GM23338 (cell line): ENCODE data around the gene ALPP. TPM values are rescaled to one million over a fixed set of nuclear protein-coding genes. Genes with fewer than 3 reads are reported as not detected.

Experiments
- ATAC-seq: fragments of 200-7000 bp; cut with Tn5 transposase; 3 replicates; pipeline ENCODE4 v1.9.1; 2020
- DNase-seq: peaks from one replicate; pipeline ENCODE4 v3.0.0-alpha.2; 2015; ENCODE audit warnings: low spot score
- H2AFZ ChIP-seq: fragments of 200-600 bp; sonication (generic); 2 replicates; pipeline ENCODE4 v1.8.0; 2016; ENCODE audit warnings: antibody characterized with exemption, mild to moderate bottlenecking, moderate library complexity
- H3F3A ChIP-seq: fragments of 200-600 bp; sonication (generic); replicated peaks from 2 replicates; pipeline ENCODE4 v1.8.0; 2017; ENCODE audit warnings: antibody characterized with exemption, mixed run types, low read depth
- H3K27ac ChIP-seq: fragments of 200-600 bp; sonication (generic); 2 replicates; pipeline ENCODE4 v1.6.1; 2016; ENCODE audit warnings: low read depth
- H3K27me3 ChIP-seq: fragments of 200-600 bp; sonication (generic); 2 replicates; pipeline ENCODE4 v1.8.0; 2016; ENCODE audit warnings: mild to moderate bottlenecking, mixed run types, moderate library complexity; ENCODE audit not compliant: insufficient read depth
- H3K36me3 ChIP-seq: fragments of 200-600 bp; sonication (generic); 2 replicates; pipeline ENCODE4 v1.8.0; 2016; ENCODE audit warnings: mild to moderate bottlenecking; ENCODE audit not compliant: insufficient read depth
- H3K4me1 ChIP-seq: fragments of 200-600 bp; sonication (generic); 2 replicates; pipeline ENCODE4 v1.8.0; 2016; ENCODE audit warnings: mild to moderate bottlenecking, moderate library complexity; ENCODE audit not compliant: insufficient read depth
- H3K4me2 ChIP-seq: fragments of 200-600 bp; sonication (generic); 2 replicates; pipeline ENCODE4 v1.7.1; 2017; ENCODE audit warnings: mixed run types
- H3K4me3 ChIP-seq: fragments of 200-600 bp; sonication (generic); 2 replicates; pipeline ENCODE4 v1.6.1; 2016; ENCODE audit warnings: mixed run types
- H3K79me2 ChIP-seq: fragments of 200-600 bp; sonication (generic); replicated peaks from 2 replicates; pipeline ENCODE4 v1.8.0; 2017; ENCODE audit warnings: mild to moderate bottlenecking; ENCODE audit not compliant: insufficient read depth
- H3K9me2 ChIP-seq: fragments of 200-600 bp; sonication (generic); 2 replicates; pipeline ENCODE4 v1.8.0; 2017; ENCODE audit not compliant: insufficient read depth
- H4K20me1 ChIP-seq: fragments of 200-600 bp; sonication (generic); replicated peaks from 2 replicates; pipeline ENCODE4 v1.8.0; 2017; ENCODE audit warnings: mild to moderate bottlenecking; ENCODE audit not compliant: insufficient read depth
- H3K27ac Mint-ChIP-seq: 2 replicates; pipeline ENCODE4 v1.8.0; 2020; ENCODE audit warnings: inconsistent platforms, mild to moderate bottlenecking, moderate library complexity, mixed read lengths
- H3K27me3 Mint-ChIP-seq: 3 replicates; pipeline ENCODE4 v1.8.0; 2022; ENCODE audit warnings: low read depth, mild to moderate bottlenecking, moderate library complexity, mixed read lengths, inconsistent platforms; ENCODE audit not compliant: insufficient read depth, poor library complexity
- H3K36me3 Mint-ChIP-seq: 3 replicates; pipeline ENCODE4 v1.8.0; 2021; ENCODE audit warnings: low read depth, mild to moderate bottlenecking, inconsistent platforms, moderate library complexity, mixed read lengths
- H3K4me1 Mint-ChIP-seq: 3 replicates; pipeline ENCODE4 v1.8.0; 2020; ENCODE audit warnings: mild to moderate bottlenecking, inconsistent platforms, mixed read lengths
- H3K4me3 Mint-ChIP-seq: 3 replicates; pipeline ENCODE4 v1.8.0; 2021; ENCODE audit warnings: moderate library complexity, mild to moderate bottlenecking, inconsistent platforms, mixed read lengths
- H3K9me3 Mint-ChIP-seq: 3 replicates; pipeline ENCODE4 v1.8.0; 2020; ENCODE audit warnings: moderate library complexity, mild to moderate bottlenecking, inconsistent platforms, mixed read lengths
- EZH2 ChIP-seq: fragments of 200-600 bp; sonication (generic); IDR thresholded peaks from one replicate; pipeline ENCODE4 v1.8.0; 2017; ENCODE audit warnings: antibody characterized with exemption, mild to moderate bottlenecking, low read depth; ENCODE audit not compliant: unreplicated experiment
- POLR2AphosphoS5 ChIP-seq: IDR thresholded peaks from 2 replicates; pipeline ENCODE4 v1.6.1; 2016; ENCODE audit warnings: antibody characterized with exemption, low read depth
- ZNF114 ChIP-seq: fragments of 250-450 bp; sonication (Bioruptor Pico); IDR thresholded peaks from 2 replicates; pipeline ENCODE4 v1.5.0; 2020; ENCODE audit warnings: mild to moderate bottlenecking, moderate library complexity
- ZNF331 ChIP-seq: fragments of 250-450 bp; sonication (Bioruptor Pico); IDR thresholded peaks from 2 replicates; pipeline ENCODE4 v1.5.0; 2020; ENCODE audit warnings: low read depth, mild to moderate bottlenecking, moderate library complexity
- polyA plus RNA-seq: library from polyadenylated mRNA; unstranded; fragments of >200 nt; fragmentation: Nextera tagmentation; extraction: Ambion mirVana; gene quantifications from 2 replicates; pipeline ENCODE4 v1.2.1, GENCODE V29; 2016
- total RNA-seq: library from RNA; depleted of rRNA; stranded (reverse); fragments of >200 nt; shearing (Covaris generic); gene quantifications from 2 replicates; pipeline ENCODE4 v1.2.3, GENCODE V29; 2014
- TF ChIP-seq, protein P1 (sequence below): fragments of 250-450 bp; sonication (Bioruptor Pico); IDR thresholded peaks from 2 replicates; pipeline ENCODE4 v1.5.0; 2020; ENCODE audit warnings: mild to moderate bottlenecking, moderate library complexity
- TF ChIP-seq, protein P2 (sequence below): IDR thresholded peaks from 2 replicates; pipeline ENCODE4 v1.6.1; 2016; ENCODE audit warnings: antibody characterized with exemption

Gene ALPP
- total and polyA plus RNA-seq, 2 experiments from 2014 or later, result 0.28 TPM; not detected in 1

- TF ChIP-seq, protein P1, sequence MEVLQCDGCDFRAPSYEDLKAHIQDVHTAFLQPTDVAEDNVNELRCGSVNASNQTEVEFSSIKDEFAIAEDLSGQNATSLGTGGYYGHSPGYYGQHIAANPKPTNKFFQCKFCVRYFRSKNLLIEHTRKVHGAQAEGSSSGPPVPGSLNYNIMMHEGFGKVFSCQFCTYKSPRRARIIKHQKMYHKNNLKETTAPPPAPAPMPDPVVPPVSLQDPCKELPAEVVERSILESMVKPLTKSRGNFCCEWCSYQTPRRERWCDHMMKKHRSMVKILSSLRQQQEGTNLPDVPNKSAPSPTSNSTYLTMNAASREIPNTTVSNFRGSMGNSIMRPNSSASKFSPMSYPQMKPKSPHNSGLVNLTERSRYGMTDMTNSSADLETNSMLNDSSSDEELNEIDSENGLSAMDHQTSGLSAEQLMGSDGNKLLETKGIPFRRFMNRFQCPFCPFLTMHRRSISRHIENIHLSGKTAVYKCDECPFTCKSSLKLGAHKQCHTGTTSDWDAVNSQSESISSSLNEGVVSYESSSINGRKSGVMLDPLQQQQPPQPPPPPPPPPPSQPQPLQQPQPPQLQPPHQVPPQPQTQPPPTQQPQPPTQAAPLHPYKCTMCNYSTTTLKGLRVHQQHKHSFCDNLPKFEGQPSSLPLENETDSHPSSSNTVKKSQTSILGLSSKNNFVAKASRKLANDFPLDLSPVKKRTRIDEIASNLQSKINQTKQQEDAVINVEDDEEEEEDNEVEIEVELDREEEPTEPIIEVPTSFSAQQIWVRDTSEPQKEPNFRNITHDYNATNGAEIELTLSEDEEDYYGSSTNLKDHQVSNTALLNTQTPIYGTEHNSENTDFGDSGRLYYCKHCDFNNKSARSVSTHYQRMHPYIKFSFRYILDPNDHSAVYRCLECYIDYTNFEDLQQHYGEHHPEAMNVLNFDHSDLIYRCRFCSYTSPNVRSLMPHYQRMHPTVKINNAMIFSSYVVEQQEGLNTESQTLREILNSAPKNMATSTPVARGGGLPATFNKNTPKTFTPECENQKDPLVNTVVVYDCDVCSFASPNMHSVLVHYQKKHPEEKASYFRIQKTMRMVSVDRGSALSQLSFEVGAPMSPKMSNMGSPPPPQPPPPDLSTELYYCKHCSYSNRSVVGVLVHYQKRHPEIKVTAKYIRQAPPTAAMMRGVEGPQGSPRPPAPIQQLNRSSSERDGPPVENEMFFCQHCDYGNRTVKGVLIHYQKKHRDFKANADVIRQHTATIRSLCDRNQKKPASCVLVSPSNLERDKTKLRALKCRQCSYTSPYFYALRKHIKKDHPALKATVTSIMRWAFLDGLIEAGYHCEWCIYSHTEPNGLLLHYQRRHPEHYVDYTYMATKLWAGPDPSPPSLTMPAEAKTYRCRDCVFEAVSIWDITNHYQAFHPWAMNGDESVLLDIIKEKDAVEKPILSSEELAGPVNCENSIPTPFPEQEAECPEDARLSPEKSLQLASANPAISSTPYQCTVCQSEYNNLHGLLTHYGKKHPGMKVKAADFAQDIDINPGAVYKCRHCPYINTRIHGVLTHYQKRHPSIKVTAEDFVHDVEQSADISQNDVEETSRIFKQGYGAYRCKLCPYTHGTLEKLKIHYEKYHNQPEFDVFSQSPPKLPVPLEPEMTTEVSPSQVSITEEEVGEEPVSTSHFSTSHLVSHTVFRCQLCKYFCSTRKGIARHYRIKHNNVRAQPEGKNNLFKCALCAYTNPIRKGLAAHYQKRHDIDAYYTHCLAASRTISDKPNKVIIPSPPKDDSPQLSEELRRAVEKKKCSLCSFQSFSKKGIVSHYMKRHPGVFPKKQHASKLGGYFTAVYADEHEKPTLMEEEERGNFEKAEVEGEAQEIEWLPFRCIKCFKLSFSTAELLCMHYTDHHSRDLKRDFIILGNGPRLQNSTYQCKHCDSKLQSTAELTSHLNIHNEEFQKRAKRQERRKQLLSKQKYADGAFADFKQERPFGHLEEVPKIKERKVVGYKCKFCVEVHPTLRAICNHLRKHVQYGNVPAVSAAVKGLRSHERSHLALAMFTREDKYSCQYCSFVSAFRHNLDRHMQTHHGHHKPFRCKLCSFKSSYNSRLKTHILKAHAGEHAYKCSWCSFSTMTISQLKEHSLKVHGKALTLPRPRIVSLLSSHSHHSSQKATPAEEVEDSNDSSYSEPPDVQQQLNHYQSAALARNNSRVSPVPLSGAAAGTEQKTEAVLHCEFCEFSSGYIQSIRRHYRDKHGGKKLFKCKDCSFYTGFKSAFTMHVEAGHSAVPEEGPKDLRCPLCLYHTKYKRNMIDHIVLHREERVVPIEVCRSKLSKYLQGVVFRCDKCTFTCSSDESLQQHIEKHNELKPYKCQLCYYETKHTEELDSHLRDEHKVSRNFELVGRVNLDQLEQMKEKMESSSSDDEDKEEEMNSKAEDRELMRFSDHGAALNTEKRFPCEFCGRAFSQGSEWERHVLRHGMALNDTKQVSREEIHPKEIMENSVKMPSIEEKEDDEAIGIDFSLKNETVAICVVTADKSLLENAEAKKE (CRISPR knock-in tag), result no peak
- TF ChIP-seq ZNF331 (CRISPR knock-in tag), result no peak
Observed at GRCh38 chr2:232417489-232417888, 38.9 kb downstream of the ALPP start (continued).

DNA sequence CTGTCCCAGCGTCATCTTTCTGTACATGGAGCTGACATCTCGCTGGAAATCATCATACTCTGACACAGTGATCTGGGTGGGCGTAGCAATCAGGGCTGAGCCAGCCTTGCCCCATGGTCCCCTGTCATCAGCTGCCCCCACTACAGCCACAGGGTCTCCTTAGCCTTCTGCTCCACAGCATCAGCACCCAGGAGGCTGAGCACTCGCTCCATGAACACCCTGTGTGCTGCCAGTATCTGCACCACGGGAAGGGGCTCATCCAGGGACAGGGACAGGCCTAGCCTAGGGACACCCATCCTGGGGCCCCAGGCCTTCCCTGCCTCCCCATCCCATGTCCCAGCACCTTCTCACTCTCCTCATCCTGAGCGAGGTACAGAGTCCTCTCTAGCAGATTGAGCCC lies 39.5 kb downstream of the ALPP start:
- 0 out of 2 replicates have a peak, but pooled peaks cover 3% of the 10 kb centered on the region for H3K9me2 ChIP-seq
- H3K27me3 ChIP-seq, result peaks cover 44% of the 10 kb centered on the region
- ATAC-seq, result no peak
- H3K27me3 Mint-ChIP-seq, result peaks cover 58% of the 10 kb centered on the region
- no peak for DNase-seq
- H3K4me3 Mint-ChIP-seq, result peak overlapping the region; percentile 83
- H3K4me1 ChIP-seq, result peaks cover 17% of the 10 kb centered on the region
- peaks cover 25% of the 10 kb centered on the region for H3K36me3 Mint-ChIP-seq
- H3K27ac ChIP-seq, result no peak overlapping the region
- H3K27ac Mint-ChIP-seq, result no peak overlapping the region
- H3F3A ChIP-seq, result peaks cover 13% of the 10 kb centered on the region
- peak overlapping the region; percentile 96 for H3K4me2 ChIP-seq
- peaks cover 16% of the 10 kb centered on the region for H3K9me3 Mint-ChIP-seq
- H4K20me1 ChIP-seq, result 0 out of 2 replicates have a peak, but pooled peaks cover 4% of the 10 kb centered on the region
- H3K4me3 ChIP-seq, result peak overlapping the region; percentile 91
- H3K4me1 Mint-ChIP-seq, result peaks cover 19% of the 10 kb centered on the region
- H3K36me3 ChIP-seq, result no peaks in the 10 kb centered on the region
- H2AFZ ChIP-seq, result no peak overlapping the region
- H3K79me2 ChIP-seq, result peaks cover 19% of the 10 kb centered on the region; the same call in 1 of the 2 replicates
- TF ChIP-seq POLR2AphosphoS5 (no peak), ZNF114 (CRISPR knock-in tag) (no peak), ZNF331 (CRISPR knock-in tag) (no peak), EZH2 (no peak)
- TF ChIP-seq, protein P1 (CRISPR knock-in tag), result no peak
- TF ChIP-seq, protein P2, sequence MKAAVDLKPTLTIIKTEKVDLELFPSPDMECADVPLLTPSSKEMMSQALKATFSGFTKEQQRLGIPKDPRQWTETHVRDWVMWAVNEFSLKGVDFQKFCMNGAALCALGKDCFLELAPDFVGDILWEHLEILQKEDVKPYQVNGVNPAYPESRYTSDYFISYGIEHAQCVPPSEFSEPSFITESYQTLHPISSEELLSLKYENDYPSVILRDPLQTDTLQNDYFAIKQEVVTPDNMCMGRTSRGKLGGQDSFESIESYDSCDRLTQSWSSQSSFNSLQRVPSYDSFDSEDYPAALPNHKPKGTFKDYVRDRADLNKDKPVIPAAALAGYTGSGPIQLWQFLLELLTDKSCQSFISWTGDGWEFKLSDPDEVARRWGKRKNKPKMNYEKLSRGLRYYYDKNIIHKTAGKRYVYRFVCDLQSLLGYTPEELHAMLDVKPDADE, result no peak
